GM12878 (cell line): ENCODE data around the gene CSF1.

Experiments
- BCL3 ChIP-seq: IDR thresholded peaks from 2 replicates; pipeline ENCODE4 v1.6.1; 2011; ENCODE audit warnings: borderline replicate concordance, low read depth, mild to moderate bottlenecking, moderate library complexity, low read length; ENCODE audit not compliant: insufficient read depth, poor library complexity, severe bottlenecking
- E2F4 ChIP-seq: IDR thresholded peaks from 2 replicates; pipeline ENCODE4 v1.6.1; 2012; ENCODE audit warnings: low read depth, low read length, improper control_type of control experiment
- EZH2 ChIP-seq: IDR thresholded peaks from 2 replicates; pipeline ENCODE4 v1.6.1; 2012; ENCODE audit warnings: low read depth, mild to moderate bottlenecking, control low read depth, inconsistent platforms, low read length, borderline replicate concordance; ENCODE audit not compliant: control insufficient read depth
- NFYB ChIP-seq: IDR thresholded peaks from 2 replicates; pipeline ENCODE4 v1.6.1; 2011; ENCODE audit warnings: low read depth, mild to moderate bottlenecking, low read length, improper control_type of control experiment, moderate library complexity; ENCODE audit not compliant: insufficient read depth
- NR2C2 ChIP-seq: IDR thresholded peaks from 2 replicates; pipeline ENCODE4 v1.6.1; 2011; ENCODE audit warnings: borderline replicate concordance, low read depth; ENCODE audit not compliant: control insufficient read depth, insufficient read length
- POLR2AphosphoS5 ChIP-seq: IDR thresholded peaks from 2 replicates; pipeline ENCODE4 v1.6.1; 2011; ENCODE audit warnings: mild to moderate bottlenecking, low read length, inconsistent platforms
- REST ChIP-seq: IDR thresholded peaks from 2 replicates; pipeline ENCODE4 v1.6.1; 2012; ENCODE audit warnings: mild to moderate bottlenecking, low read depth, low read length
- SIX5 ChIP-seq: IDR thresholded peaks from 2 replicates; pipeline ENCODE4 v1.6.1; 2011; ENCODE audit warnings: mild to moderate bottlenecking, low read depth, low read length, moderate library complexity; ENCODE audit not compliant: severe bottlenecking
- SP1 ChIP-seq: IDR thresholded peaks from one replicate; pipeline ENCODE4 v1.6.1; 2011; ENCODE audit warnings: low read depth, low read length
- YY1 ChIP-seq: IDR thresholded peaks from 2 replicates; pipeline ENCODE4 v1.6.1; 2011; ENCODE audit warnings: low read depth, mild to moderate bottlenecking, low read length
- TF ChIP-seq, protein P1 (sequence below), 3 experiments: IDR thresholded peaks in 2 of 3; conservative IDR thresholded peaks in 1 of 3; 2 replicates each; pipeline ENCODE4 v1.5.1; 2011; ENCODE audit warnings: low read depth in 3 of 3, low read length in 3 of 3, mild to moderate bottlenecking in 3 of 3, control low read depth in 2 of 3, moderate library complexity in 2 of 3, inconsistent platforms in 1 of 3, mixed read lengths in 1 of 3; ENCODE audit not compliant: control insufficient read depth in 2 of 3, insufficient read depth in 1 of 3; ENCODE audit errors: extremely low read depth in 1 of 3
- TF ChIP-seq, protein P2 (sequence below): IDR thresholded peaks from 2 replicates; pipeline ENCODE4 v1.6.1; 2011; ENCODE audit warnings: low read depth, low read length, improper control_type of control experiment, borderline replicate concordance

- TF ChIP-seq, protein P1, sequence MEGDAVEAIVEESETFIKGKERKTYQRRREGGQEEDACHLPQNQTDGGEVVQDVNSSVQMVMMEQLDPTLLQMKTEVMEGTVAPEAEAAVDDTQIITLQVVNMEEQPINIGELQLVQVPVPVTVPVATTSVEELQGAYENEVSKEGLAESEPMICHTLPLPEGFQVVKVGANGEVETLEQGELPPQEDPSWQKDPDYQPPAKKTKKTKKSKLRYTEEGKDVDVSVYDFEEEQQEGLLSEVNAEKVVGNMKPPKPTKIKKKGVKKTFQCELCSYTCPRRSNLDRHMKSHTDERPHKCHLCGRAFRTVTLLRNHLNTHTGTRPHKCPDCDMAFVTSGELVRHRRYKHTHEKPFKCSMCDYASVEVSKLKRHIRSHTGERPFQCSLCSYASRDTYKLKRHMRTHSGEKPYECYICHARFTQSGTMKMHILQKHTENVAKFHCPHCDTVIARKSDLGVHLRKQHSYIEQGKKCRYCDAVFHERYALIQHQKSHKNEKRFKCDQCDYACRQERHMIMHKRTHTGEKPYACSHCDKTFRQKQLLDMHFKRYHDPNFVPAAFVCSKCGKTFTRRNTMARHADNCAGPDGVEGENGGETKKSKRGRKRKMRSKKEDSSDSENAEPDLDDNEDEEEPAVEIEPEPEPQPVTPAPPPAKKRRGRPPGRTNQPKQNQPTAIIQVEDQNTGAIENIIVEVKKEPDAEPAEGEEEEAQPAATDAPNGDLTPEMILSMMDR (IDR thresholded peaks at IDR 0.05 in 2 of 3, conservative IDR thresholded peaks at IDR 0.05 in 1 of 3; ENCODE audit: control insufficient read depth in 2 of 3, extremely low read depth in 1 of 3, insufficient read depth in 1 of 3, low read depth in 3 of 3, low read length in 3 of 3) = no peak
- no peak for TF ChIP-seq SP1
- no peak for TF ChIP-seq E2F4
- TF ChIP-seq POLR2AphosphoS5 = no peak
- TF ChIP-seq NFYB = no peak
- no peak for TF ChIP-seq REST
- no peak for TF ChIP-seq BCL3
- TF ChIP-seq SIX5 = no peak
- no peak for TF ChIP-seq NR2C2
- TF ChIP-seq, protein P2, sequence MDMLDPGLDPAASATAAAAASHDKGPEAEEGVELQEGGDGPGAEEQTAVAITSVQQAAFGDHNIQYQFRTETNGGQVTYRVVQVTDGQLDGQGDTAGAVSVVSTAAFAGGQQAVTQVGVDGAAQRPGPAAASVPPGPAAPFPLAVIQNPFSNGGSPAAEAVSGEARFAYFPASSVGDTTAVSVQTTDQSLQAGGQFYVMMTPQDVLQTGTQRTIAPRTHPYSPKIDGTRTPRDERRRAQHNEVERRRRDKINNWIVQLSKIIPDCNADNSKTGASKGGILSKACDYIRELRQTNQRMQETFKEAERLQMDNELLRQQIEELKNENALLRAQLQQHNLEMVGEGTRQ = no peak
- no peak for TF ChIP-seq YY1
- no peak for TF ChIP-seq EZH2
Observed at GRCh38 chr1:109903376-109903930, 7.2 kb upstream of the CSF1 start.
